Fibroblast of skin of left quadriceps (primary cell): ENCODE measurements around the gene FEM1B.

ENCODE experiments used
- DNase-seq, 2 experiments: peaks; one replicate each; pipeline ENCODE4 v3.0.0-alpha.2; 2013; ENCODE audit warnings: low read depth in 2 of 2

Gene FEM1B

DNA sequence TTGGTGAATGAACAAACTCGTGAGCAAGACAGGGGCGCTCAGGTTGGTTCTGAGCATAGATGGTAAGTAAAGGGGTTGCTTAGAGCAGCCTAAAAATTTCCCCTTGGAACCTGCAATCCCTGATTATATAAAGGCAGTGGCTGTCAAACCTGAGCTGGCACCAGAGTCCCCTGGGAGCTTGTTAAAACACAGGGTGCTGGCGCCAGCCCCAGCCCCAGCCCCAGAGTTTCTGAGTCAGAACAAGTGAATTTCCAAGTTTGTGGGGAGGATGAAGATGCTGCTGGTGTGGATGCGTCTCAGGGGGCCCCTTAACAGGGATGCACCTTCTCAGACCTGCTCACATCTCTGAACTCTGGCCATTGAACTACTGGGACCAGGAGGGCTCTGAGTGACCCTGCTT lies 48.2 kb downstream of the FEM1B start:
- DNase-seq: no peak

DNA sequence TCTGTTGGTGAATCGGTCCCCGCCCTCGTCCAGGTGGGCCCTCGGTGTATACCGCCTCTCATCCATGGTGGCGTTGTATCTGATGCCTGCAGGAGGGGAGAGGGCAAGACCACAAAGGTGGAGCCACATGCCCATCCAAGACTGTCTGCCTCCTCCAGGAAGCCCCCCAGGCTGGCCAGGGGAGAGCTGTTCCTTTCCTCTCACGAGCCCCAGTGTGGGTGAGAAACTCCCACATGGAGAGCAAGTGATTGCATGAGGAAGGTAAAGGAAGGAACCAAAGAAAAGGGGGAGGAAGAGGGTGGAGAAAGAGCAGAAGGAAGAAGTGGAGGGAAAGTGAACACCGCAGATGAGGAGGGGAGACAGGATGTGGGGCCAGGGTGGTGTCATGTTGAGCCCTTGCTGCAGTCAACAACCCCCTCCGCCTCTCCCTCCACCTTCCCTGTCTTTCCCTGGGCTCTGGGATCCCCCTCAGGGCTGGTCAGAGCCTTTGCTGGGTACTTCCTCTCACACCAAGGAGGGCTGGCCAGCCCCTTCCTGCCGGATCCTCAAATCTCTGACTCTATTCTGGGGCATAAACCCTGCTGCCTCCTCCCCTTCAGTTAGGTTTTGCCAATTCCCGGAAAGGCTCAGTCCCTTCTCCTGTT lies 49.3 kb downstream of the FEM1B start:
- DNase-seq: no peak

DNA sequence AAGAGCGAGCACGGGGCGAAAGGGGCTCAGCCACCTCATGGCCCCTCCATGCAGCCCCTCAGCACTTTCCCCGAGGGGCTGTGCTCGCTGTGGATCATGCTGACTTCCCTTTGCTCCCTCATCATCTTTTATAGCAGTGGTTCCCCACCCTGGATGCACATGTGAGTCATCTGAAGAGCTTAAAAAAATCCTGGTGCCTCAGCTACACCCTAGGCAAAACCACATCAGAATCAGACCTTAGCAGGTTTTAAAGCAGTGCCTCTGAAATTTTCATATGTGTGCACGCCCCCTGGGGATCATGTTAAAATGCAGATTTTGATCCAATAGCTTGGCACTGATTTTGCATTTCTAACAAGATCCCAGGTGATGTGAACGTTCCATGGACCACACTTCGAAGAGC lies 50.9 kb downstream of the FEM1B start:
- no peak for DNase-seq

DNA sequence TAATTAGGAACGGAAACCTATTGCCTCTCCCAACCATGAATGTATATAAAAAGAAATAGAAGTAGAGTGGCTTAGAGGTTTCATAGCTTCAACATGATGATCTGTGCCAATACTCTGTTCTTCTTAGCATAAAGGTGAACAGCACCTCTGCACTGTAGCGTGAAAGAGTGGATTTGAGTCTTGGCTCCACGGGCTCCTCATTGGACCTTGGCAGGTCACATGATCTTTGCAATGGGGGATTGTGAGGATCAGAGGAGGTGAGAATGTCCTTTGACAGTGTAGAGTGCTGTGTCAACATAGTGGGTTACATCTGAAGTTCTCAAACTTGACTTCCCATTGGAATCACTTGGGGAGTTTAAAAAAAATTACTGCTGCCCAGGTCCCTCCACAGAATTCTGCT lies 51.4 kb downstream of the FEM1B start:
- DNase-seq: no peak

DNA sequence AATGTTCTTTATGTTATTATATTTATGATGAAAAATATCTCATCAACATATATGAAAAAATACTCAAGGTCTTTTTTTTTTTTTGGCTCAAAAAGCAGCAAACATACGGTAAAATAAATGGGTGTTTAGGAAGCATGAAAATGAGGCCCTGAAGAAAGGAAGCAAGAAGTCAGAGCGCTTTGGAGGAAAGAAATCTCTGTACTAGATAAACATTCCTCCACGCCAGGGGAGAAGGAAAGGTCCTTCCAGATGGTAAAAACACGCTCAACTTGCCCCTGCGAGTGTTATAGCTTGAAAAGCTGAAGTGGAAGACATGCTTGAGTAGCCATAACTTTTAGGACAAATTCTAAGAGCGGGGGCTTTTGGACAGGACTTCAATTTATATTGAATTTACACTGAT lies 52.9 kb downstream of the FEM1B start:
- DNase-seq: no peak

DNA sequence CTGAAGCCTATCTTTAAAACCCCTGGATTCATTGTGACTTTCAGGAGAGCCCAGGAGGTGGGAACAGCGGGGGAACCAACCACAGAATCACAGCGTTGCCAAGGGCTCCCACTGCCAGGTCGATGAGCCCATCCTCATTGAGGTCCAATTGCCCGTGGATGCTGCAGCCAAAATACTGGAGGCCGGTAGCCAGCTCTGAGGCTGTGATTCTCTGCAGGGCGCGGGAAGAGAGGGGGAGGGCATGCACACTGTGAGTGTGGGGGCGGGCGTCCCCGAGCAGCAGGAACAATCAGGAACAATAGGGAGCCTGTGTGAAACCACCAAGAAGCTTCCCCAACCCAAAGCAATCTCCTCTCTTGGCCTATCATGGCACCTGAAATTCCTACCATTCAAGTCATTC lies 53.4 kb downstream of the FEM1B start:
- DNase-seq: no peak

DNA sequence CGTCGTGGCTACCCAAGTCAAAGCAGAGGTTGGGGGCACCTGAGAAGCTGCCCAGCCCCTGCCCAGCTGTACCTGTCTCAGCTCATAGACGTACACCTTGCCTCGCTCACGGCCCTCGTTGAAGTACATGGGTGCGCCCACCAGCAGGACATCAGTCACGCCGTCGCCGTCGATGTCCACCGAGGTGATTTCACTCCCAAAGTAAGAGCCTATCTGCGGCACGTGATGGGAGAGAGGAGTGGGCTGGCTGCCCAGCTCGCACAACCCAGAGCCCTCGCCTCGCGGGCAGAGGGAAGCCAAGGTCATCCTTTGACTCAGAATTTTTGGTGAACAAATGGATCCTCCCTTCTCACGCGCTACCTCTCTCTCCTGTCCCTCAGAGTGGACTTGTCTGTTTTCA lies 54.7 kb downstream of the FEM1B start:
- no peak for DNase-seq

DNA sequence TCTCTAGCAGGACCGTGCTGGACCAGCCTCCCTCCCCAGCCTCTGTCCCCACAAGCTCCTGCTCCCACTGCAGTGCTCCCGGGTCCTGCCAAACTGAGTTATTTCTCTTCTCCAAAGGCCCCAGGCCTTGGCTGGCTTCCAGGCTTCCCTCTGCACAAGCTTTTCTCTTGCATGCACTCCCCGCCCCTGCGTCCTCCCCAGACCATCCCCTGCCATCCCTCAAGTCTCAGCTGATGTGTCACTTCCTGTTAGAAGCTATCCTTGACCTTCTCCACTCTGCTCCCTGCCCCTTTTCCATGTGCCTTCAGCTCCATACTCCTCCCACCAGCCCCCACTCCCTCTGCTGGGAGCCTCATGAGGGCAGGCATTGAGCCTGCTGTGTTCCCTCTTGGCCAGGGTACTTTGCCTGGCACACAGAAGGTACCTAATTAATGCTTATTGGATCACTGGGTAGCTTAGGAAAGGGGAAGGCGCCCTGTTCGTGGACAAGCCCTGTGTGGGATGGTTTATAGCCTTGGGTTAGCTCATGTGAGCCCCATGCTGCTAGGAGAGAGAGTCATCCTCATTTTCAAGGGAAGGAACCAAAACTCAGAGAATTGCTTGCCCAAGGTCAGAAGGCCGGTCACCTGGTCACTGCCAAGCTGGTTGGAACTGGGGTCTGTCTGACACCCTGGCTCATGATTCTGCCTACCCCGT lies 56.4 kb downstream of the FEM1B start:
- DNase-seq: no peak

DNA sequence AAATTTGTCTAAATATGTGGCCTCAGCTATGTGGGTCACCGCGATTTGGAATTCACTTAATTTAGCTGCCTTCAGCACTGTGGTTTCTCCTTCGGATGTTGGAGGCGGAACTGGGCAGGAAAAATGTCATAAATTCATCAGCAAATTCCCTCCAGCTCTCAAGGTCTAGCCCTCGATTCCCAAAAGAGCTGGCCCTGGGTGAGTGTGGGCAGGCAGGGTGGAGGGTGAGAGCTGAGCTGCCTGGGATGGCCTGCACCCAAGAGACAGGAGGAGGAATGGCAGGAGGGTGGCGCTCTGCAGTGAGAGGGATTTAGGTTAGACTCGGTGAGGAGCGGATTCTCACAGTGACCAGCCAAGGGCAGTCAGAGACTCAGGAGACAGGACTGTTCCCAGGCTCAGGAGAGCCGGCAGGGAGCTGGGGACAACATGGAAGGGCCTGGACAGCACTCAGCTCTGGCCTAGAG lies 57.1 kb downstream of the FEM1B start:
- peak; percentile 51 to 61 for DNase-seq

DNA sequence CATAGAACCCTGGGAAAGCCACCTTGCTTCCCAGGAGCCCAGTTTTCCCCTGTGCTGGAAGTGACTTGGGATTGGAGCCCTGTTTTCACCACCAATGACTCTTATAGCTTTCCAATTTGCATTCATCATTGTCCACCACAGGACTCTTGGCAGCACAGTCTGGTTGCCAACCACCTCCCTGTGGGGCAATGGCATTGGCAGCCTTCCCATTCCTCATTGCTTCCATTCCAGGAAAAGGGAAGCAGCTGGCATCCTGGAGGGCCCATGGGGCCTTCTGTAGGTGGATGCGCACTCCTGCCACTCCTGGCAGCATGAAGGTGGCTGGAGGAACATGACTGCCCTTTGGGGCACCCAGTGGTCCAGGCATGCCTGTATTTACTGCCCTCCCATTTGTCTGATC lies 57.7 kb downstream of the FEM1B start:
- no peak for DNase-seq

DNA sequence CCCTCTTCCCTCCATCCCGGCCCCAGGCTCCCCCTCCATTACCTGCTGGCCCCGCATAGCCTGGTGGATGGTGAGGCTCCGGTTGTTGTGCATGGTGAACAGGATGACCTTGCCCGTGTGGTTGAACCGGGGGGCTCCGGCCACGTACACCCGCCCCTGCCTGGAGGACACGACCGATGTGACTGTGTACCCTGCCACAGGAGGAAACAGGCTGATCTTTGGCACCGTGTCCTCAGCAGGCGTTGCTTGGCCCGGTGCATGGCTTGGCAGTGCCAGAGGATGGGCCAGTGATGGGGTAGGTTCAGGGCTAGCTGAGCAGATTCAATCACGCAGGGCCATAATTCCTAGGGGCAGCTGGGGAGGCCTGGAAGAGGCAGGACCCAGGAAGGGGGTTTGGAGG lies 58.1 kb downstream of the FEM1B start:
- DNase-seq: no peak

DNA sequence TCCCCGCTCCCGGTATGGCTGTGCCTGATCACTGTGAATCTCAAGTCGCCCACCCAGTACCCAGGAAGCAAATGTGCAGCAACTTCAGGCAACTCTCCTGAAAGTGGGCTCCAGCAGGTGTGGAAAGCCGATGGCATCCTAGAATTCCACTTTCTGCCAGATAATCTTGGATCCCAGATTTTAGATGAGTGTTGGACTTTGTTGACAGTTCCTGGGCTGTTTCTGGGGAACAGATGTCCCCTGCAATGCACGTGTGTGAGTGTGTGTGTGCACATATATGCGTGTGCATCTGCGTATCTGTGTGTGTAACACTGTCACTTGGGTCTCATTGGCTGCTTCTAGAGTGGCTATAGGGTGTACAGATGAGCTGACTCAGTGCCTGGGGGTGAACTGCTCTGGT lies 59.0 kb downstream of the FEM1B start:
- no peak for DNase-seq

DNA sequence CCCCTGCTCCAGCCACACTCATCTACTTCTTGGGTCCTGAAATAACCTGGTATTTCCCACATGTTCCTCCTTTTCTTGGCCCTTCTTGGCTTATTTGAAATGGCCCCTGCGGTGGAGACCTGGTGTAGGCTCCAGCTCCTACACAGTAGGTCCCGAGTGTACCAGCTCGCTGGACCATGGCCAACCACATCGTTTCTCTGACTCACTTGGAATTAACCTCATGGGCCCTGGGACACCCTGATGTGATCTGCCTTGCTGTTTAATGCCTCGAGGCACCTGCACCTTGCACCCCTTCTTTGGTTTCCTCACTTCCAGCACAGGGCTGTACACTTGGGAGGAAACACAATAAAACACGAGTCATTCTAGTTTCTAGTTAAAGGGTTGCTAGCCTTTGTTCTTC lies 60.3 kb downstream of the FEM1B start:
- no peak for DNase-seq

DNA sequence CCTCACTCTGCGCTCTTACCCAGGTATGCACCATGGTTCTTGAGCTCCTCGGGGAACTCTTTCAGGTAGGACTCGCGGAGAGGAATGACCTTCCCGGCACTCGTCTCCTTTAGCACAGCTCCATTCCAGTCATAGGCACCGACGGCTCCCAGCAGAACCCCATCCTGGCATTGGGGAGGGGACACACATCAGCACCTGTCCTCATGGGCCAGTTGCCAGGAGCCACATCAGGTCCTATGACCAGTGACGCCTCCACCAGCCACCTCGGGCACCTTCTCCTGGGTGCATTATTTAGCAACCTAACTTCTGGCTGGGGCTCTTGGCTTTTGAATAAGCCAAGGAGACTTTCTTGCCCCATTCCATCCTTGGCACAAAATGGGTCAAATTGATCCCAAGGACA lies 61.9 kb downstream of the FEM1B start:
- no peak for DNase-seq

DNA sequence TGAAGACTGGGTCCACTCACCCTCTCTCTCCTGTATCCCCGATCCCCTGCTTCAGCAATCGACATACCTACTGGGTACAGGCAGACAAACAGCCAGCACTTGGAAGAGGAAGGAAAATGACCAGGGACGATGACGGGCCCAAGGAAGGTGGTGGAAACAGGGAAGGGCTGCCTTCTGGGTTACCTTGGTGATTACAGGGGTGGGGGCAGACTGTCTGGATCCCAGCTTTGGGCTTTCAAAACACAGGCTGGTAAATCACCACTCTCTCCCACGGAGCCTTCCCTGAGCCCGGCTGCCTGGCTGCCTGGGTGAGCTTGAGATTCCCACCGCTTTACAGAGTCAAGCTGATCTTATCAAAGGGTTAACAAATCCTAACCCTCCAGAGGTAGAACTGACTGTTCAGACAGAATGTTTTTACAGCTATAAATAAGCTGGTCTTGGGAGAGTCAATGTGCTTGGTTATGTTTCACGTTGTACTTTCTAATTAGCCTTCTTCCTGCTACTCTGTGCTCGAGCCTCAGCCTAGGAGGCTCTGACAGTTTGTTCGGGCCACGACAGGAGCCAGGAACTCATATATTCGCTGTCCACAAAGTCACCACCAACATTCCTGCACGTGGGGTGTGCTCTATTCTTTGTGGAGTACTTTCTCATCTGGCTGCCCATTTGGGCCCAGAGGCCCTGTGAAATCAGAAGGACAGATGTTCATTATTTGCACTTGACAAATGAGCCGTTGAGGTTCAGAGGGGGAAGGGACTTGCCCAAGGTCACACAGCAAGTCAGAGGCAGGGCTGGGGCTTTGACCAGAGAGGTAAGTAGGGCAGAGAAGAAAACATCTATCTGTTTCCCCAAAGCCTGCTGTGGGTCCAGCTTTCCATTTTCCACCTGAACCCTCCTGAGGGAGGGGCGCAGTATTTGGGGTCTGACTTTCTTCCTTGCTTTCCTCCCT lies 63.5 kb downstream of the FEM1B start:
- no peak for DNase-seq

DNA sequence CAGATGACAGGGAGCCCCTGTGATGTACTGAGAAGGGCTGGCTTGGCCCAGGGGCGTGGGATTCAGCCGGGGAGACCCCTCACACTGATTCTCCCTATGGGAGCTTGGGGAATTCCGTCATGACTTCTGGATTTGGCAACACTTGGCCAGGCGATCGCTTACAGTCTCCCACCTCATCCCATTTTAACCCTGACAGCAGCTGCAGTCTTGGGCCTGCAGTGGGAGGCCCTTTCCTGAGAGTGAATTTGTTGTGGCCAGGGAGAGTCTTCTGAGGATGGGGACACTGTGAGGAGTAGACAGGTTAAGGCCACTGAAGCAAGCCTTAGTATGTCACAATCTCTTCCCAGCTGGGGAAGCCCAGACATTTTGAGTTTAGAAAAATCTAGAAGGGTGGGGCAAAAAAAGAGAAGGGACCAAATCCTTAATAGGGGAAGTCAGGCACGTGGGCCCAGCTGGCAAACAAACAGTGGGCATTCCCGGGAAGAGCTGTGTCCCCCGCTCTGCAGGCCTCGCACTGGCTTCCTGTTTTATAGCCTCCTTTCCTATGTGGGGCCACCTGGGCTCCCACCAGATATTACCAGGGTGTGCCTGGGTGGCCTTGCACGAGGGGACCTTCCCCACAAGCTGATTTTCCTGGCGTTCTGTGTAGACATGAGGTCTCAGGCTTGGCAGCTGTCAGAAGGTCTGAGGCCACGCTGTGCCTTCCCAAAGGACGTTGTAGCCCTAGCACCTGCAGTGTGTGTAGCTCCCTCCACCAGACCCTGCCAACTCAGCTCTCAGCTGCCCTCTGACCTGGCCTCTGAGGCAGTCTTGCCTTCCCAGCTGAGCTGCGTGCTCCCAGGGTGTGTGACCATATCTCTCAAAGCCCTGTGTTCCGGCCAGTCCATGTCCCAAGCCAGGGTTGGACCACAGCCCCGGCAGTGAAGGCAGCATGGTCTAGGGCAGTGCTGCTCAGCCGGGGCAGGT lies 64.5 kb downstream of the FEM1B start:
- DNase-seq: no peak

DNA sequence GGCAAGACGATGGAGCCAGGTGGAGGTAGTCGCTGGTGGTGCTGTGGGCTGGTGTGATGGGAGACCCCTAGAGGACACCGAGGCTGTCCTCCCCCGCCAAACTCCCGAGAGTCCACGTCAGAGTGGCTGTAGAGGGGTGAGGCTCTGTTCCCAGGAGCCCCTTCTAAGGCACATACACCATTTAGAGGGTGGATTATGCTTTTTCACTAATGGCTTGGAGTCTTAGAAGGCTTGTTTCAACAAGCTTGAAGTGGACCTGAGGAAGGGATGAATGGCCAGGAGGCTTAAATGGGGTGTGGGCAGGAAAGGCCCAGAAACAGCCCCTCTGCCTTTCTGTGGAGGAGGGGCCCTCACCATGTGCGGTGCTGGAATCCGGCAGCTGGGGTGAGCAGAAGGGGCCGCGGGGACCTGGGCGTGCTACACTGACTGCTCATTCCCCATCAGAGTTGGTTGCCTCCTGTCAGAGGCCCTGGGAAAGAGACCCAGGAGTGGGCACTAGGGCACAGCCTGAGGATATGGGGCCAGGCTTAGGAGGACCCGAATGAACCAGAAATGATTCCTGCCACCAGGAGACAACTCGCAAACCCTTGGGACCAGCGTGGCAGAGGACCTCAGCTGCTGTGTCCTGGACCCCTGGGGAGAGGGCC lies 66.2 kb downstream of the FEM1B start:
- no peak for DNase-seq

DNA sequence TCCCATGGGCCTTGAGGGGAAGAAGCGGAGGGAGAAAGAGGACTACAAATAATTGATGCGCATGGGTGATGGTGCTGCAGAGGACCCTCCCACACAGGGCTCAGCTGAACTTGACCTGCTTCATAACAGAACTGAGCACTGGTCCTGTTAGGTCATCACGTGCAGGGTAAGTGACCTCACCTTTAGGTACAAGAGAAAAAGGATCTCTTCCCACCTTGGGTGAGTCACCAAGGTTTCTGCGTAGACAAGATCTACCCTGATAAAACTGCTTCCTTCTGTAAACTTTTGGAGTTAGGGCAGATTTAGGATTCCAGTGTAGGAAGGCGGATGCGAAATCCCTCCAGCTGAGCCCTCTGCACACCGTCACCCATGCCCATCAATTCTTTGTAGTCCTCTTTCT lies 67.1 kb downstream of the FEM1B start:
- DNase-seq: no peak
